Frontal cortex (tissue), 1 donor: ENCODE results near the gene STPG1. TPM values are rescaled to one million over a fixed set of nuclear protein-coding genes. Genes with fewer than 3 reads are reported as not detected.

Source experiments
- total RNA-seq: library from RNA; depleted of rRNA; stranded (reverse); fragments of >200 nt; gene quantifications from one replicate; pipeline ENCODE4 v1.2.3, GENCODE V29; 2014

The STPG1 gene
- total RNA-seq, 1 donor from 2014 or later, result 2.9 TPM

Other genes starting within 250 kb of the STPG1 start
- gene IFNLR1, start 226.5 kb downstream of the STPG1 start, total RNA-seq, result 0.41 TPM
- gene GRHL3, start 94.4 kb downstream of the STPG1 start, total RNA-seq, result not detected
- 13.5 TPM for gene NIPAL3, start 2.0 kb upstream of the STPG1 start, total RNA-seq
- 16.3 TPM for gene RCAN3, start 89.1 kb upstream of the STPG1 start, total RNA-seq
- gene NCMAP, start 142.3 kb upstream of the STPG1 start, total RNA-seq, result under 0.01 TPM
- gene SRRM1, start 229.5 kb upstream of the STPG1 start, total RNA-seq, result 34.6 TPM